ENCODE data around the gene CRYGD.

- TF ChIP-seq, protein P1, sequence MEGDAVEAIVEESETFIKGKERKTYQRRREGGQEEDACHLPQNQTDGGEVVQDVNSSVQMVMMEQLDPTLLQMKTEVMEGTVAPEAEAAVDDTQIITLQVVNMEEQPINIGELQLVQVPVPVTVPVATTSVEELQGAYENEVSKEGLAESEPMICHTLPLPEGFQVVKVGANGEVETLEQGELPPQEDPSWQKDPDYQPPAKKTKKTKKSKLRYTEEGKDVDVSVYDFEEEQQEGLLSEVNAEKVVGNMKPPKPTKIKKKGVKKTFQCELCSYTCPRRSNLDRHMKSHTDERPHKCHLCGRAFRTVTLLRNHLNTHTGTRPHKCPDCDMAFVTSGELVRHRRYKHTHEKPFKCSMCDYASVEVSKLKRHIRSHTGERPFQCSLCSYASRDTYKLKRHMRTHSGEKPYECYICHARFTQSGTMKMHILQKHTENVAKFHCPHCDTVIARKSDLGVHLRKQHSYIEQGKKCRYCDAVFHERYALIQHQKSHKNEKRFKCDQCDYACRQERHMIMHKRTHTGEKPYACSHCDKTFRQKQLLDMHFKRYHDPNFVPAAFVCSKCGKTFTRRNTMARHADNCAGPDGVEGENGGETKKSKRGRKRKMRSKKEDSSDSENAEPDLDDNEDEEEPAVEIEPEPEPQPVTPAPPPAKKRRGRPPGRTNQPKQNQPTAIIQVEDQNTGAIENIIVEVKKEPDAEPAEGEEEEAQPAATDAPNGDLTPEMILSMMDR (IDR thresholded peaks at IDR 0.05) = no peak
- TF ChIP-seq POLR2A (IDR thresholded peaks at IDR 0.05; ENCODE audit: low read length) = no peak
- no peak for TF ChIP-seq JUNB (IDR thresholded peaks at IDR 0.05)
- TF ChIP-seq RCOR1 (IDR thresholded peaks at IDR 0.05; ENCODE audit: low read depth, low read length) = no peak
- TF ChIP-seq, protein P2, sequence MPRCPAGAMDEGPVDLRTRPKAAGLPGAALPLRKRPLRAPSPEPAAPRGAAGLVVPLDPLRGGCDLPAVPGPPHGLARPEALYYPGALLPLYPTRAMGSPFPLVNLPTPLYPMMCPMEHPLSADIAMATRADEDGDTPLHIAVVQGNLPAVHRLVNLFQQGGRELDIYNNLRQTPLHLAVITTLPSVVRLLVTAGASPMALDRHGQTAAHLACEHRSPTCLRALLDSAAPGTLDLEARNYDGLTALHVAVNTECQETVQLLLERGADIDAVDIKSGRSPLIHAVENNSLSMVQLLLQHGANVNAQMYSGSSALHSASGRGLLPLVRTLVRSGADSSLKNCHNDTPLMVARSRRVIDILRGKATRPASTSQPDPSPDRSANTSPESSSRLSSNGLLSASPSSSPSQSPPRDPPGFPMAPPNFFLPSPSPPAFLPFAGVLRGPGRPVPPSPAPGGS (IDR thresholded peaks at IDR 0.05) = no peak
- TF ChIP-seq MAFK (IDR thresholded peaks at IDR 0.05; ENCODE audit: partially characterized antibody) = no peak
- TF ChIP-seq, protein P3, sequence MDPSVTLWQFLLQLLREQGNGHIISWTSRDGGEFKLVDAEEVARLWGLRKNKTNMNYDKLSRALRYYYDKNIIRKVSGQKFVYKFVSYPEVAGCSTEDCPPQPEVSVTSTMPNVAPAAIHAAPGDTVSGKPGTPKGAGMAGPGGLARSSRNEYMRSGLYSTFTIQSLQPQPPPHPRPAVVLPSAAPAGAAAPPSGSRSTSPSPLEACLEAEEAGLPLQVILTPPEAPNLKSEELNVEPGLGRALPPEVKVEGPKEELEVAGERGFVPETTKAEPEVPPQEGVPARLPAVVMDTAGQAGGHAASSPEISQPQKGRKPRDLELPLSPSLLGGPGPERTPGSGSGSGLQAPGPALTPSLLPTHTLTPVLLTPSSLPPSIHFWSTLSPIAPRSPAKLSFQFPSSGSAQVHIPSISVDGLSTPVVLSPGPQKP (IDR thresholded peaks at IDR 0.05; ENCODE audit: low read depth, low read length) = no peak
These were observed 10.7 kb upstream of the CRYGD start for GRCh38 chr2:208134928-208135586.

Data from A549 (cell line).